OCI-LY7 (cell line): Measurements from ENCODE around the gene HMGB3. TPM values are rescaled to one million over a fixed set of nuclear protein-coding genes. Genes with fewer than 3 reads are reported as not detected.
A peak's percentile ranks its signal among the peaks of the same experiment; 100 is the strongest.

Source experiments
- BruUV-seq: library from RNA; stranded (reverse); fragments of 400-500 nt; replicated peaks from 2 replicates; lab custom pipeline; 2021; lab: Mats Ljungman, UMichigan
- CTCF ChIA-PET: fragments of 300-600 bp; sonication (Branson Sonifier 250); formaldehyde crosslinking; loops from one replicate; lab custom pipeline; 2022; ENCODE audit warnings: antibody characterized with exemption; ENCODE audit not compliant: unreplicated experiment; lab: Charles Lee
- POLR2A ChIA-PET: fragments of 300-600 bp; sonication (Branson Sonifier 250); formaldehyde crosslinking; loops from one replicate; lab custom pipeline; 2022; ENCODE audit warnings: antibody characterized with exemption; lab: Charles Lee
- DNase-seq: peaks from one replicate; pipeline ENCODE4 v3.0.0-alpha.2; 2015; ENCODE audit warnings: low spot score
- H2AFZ ChIP-seq: fragments of 200-600 bp; sonication (generic), shearing (Covaris generic); 2 replicates; pipeline ENCODE4 v1.6.1; 2014; ENCODE audit warnings: mild to moderate bottlenecking, antibody characterized with exemption, low read length, moderate library complexity
- H3K27ac ChIP-seq: fragments of 200-600 bp; sonication (generic); 2 replicates; pipeline ENCODE4 v1.5.1; 2014; ENCODE audit warnings: mixed run types, low read depth, mild to moderate bottlenecking, moderate library complexity, low read length, inconsistent platforms; ENCODE audit not compliant: poor library complexity, severe bottlenecking
- H3K36me3 ChIP-seq: fragments of 200-600 bp; sonication (generic); 2 replicates; pipeline ENCODE4 v1.6.1; 2014; ENCODE audit warnings: mild to moderate bottlenecking, antibody characterized with exemption, low read length, moderate library complexity, mixed read lengths; ENCODE audit not compliant: insufficient read depth
- H3K4me1 ChIP-seq: fragments of 200-600 bp; sonication (generic); 2 replicates; pipeline ENCODE4 v1.5.1; 2014; ENCODE audit warnings: mild to moderate bottlenecking, low read length; ENCODE audit not compliant: insufficient read depth, poor library complexity, severe bottlenecking
- H3K4me2 ChIP-seq: fragments of 200-600 bp; sonication (generic); 2 replicates; pipeline ENCODE4 v1.6.1; 2014; ENCODE audit warnings: mild to moderate bottlenecking, low read length
- H3K4me3 ChIP-seq: fragments of 200-600 bp; sonication (generic); 2 replicates; pipeline ENCODE4 v1.5.1; 2014; ENCODE audit warnings: mild to moderate bottlenecking, low read depth, low read length; ENCODE audit not compliant: poor library complexity, severe bottlenecking
- H3K79me2 ChIP-seq: fragments of 200-600 bp; sonication (generic); 2 replicates; pipeline ENCODE4 v1.6.1; 2016; ENCODE audit warnings: low read depth, mild to moderate bottlenecking, low read length, moderate library complexity, mixed read lengths; ENCODE audit not compliant: insufficient read depth
- H3K9me2 ChIP-seq: fragments of 200-600 bp; sonication (generic); 2 replicates; pipeline ENCODE4 v1.6.1; 2016; ENCODE audit warnings: mild to moderate bottlenecking, low read length, mixed read lengths; ENCODE audit not compliant: insufficient read depth
- H3K9me3 ChIP-seq: fragments of 200-600 bp; sonication (generic); 2 replicates; pipeline ENCODE4 v1.6.1; 2014; ENCODE audit warnings: mild to moderate bottlenecking, mixed run types, low read length, mixed read lengths
- H4K20me1 ChIP-seq: fragments of 200-600 bp; sonication (generic); 2 replicates; pipeline ENCODE4 v1.6.1; 2014; ENCODE audit warnings: mild to moderate bottlenecking, antibody characterized with exemption, low read length, moderate library complexity, mixed read lengths; ENCODE audit not compliant: insufficient read depth
- EZH2phosphoT487 ChIP-seq: fragments of 200-600 bp; sonication (generic); IDR thresholded peaks from 2 replicates; pipeline ENCODE4 v1.6.1; 2018; ENCODE audit warnings: low read depth, borderline replicate concordance, mild to moderate bottlenecking, mixed run types, antibody characterized with exemption, low read length, moderate library complexity, mixed read lengths
- intact Hi-C: fragments of 100-400 bp; cut with micrococcal nuclease; formaldehyde crosslinking; loops from one replicate; pipeline ENCODE4 v1.10.0; 2022; ENCODE audit not compliant: unreplicated experiment
- total RNA-seq, 2 experiments: library from RNA; depleted of rRNA in 1 of 2; stranded (reverse); fragments of >200 nt in 1 of 2; shearing (Covaris generic) in 1 of 2; gene quantifications; 2 replicates each; pipeline ENCODE4 v1.2.3, GENCODE V29; 2014 to 2022
- TF ChIP-seq, protein P1 (sequence below): fragments of 200-600 bp; sonication (generic); conservative IDR thresholded peaks from 2 replicates; pipeline ENCODE4 v1.5.1; 2014; ENCODE audit warnings: mild to moderate bottlenecking, antibody characterized with exemption, low read length, moderate library complexity, mixed read lengths

Gene HMGB3
- total RNA-seq, 2 experiments from 2014 or later = 28.3 to 94.3 TPM

- Histone ChIP-seq H3K4me1 (peaks cover 13% of the 10 kb centered on the region), H3K79me2 (peaks cover 13% of the 10 kb centered on the region), H4K20me1 (peaks cover 11% of the 10 kb centered on the region; the same call in 1 of the 2 replicates), H3K36me3 (peaks cover 16% of the 10 kb centered on the region), H3K4me3 (peak overlapping the region; percentile 79), H3K9me3 (no peaks in the 10 kb centered on the region), H2AFZ (peak overlapping the region; percentile 83; the same call in 1 of the 2 replicates), H3K4me2 (peak overlapping the region; percentile 89), H3K27ac (peak overlapping the region; percentile 35), H3K9me2 (no peaks in the 10 kb centered on the region)
- TF ChIP-seq, protein P1, sequence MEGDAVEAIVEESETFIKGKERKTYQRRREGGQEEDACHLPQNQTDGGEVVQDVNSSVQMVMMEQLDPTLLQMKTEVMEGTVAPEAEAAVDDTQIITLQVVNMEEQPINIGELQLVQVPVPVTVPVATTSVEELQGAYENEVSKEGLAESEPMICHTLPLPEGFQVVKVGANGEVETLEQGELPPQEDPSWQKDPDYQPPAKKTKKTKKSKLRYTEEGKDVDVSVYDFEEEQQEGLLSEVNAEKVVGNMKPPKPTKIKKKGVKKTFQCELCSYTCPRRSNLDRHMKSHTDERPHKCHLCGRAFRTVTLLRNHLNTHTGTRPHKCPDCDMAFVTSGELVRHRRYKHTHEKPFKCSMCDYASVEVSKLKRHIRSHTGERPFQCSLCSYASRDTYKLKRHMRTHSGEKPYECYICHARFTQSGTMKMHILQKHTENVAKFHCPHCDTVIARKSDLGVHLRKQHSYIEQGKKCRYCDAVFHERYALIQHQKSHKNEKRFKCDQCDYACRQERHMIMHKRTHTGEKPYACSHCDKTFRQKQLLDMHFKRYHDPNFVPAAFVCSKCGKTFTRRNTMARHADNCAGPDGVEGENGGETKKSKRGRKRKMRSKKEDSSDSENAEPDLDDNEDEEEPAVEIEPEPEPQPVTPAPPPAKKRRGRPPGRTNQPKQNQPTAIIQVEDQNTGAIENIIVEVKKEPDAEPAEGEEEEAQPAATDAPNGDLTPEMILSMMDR = no peak
- TF ChIP-seq EZH2phosphoT487 = no peak
- DNase-seq = no peak
- BruUV-seq = TSS peak; percentile 90
- intact Hi-C loops = loop anchor here (5.0 kb wide), 3 partner anchors 210 to 415 kb away; partner anchors contain the start of genes MTMR1 and VMA21
- ChIA-PET POLR2A (interaction anchor here (0.7 kb wide), 1 partner anchor 349 kb away, joined by 3 read pairs; no protein-coding TSS in a partner anchor), CTCF (interaction anchor here (1.0 kb wide), 1 partner anchor 211 kb away, joined by 3 read pairs; no protein-coding TSS in a partner anchor)
These were observed 824 bp upstream of the HMGB3 start for GRCh38 chrX:150982235-150982787.

GRCh38 chrX:150983521-150984168 is 510 bp downstream of the HMGB3 start:
- intact Hi-C loops = loop anchor here (1.0 to 5.0 kb wide), 4 partner anchors 84 to 414 kb away; partner anchors contain the start of genes MTMR1 and VMA21
- ChIA-PET POLR2A (no interaction called here), CTCF (no interaction called here)
- Histone ChIP-seq H3K9me3 (no peaks in the 10 kb centered on the region), H3K4me2 (peak overlapping the region; percentile 56), H3K27ac (peak overlapping the region; percentile 74), H4K20me1 (peaks cover 11% of the 10 kb centered on the region; the same call in 1 of the 2 replicates), H3K36me3 (peaks cover 21% of the 10 kb centered on the region), H2AFZ (no peak overlapping the region; the same call in 1 of the 2 replicates), H3K79me2 (peaks cover 13% of the 10 kb centered on the region), H3K4me3 (peak overlapping the region; percentile 79), H3K4me1 (peaks cover 13% of the 10 kb centered on the region), H3K9me2 (no peaks in the 10 kb centered on the region)
- DNase-seq = peak; percentile 28
- TF ChIP-seq EZH2phosphoT487 = no peak
- TF ChIP-seq, protein P1 = no peak
- no TSS peak for BruUV-seq
